ENCODE measurements around the gene OCA2. TPM values are rescaled to one million over a fixed set of nuclear protein-coding genes. Genes with fewer than 3 reads are reported as not detected.

OCA2 gene
- total and polyA plus RNA-seq, 2 of the 8 experiments (the other 6 are each of a cell fraction or from before 2014, with no cell fraction given), result 0.20 TPM

DNA sequence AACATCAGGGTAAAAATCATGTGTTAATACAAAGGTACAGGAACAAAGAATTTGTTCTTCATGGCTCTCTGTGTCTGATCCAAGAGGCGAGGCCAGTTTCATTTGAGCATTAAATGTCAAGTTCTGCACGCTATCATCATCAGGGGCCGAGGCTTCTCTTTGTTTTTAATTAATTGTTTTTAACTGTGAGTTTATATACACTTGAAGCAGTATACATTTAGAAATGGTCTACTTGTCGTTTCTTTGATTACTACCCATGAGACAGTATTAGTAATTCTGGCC, 21.2 kb upstream of the OCA2 start:
- H3K4me3 ChIP-seq (ENCODE audit: extremely low read depth in 1 of 4, insufficient read depth in 2 of 4, low read depth in 3 of 4, low read length in 4 of 4), result no peak overlapping the region
- H3K23ac ChIP-seq (ENCODE audit: insufficient read length), result no peak overlapping the region
- H3K4ac ChIP-seq (replicated peaks; ENCODE audit: insufficient read length, low read depth, low read length), result no peak overlapping the region
- no peak overlapping the region for H4K5ac ChIP-seq (ENCODE audit: insufficient read length, low read depth, low read length)
- FAIRE-seq, result no peak
- H3K27me3 ChIP-seq (replicated peaks in 1 of 4; ENCODE audit: control insufficient read depth in 3 of 4, extremely low read depth in 1 of 4, insufficient read depth in 3 of 4, low read length in 3 of 4), result no peaks in the 10 kb centered on the region
- peaks cover 2 to 9% of the 10 kb centered on the region in 2 experiments for H4K20me1 ChIP-seq (replicated peaks in 1 of 2; ENCODE audit: control insufficient read depth in 1 of 2, insufficient read depth in 2 of 2, low read length in 2 of 2)
- no peak overlapping the region for H2AK5ac ChIP-seq (ENCODE audit: low read depth, low read length)
- CTCF ChIA-PET (ENCODE audit: partially characterized antibody), result no interaction called here
- H3K79me2 ChIP-seq (ENCODE audit: control insufficient read depth in 1 of 2, insufficient read depth in 2 of 2, low read length in 2 of 2), result no peaks in the 10 kb centered on the region
- no peak overlapping the region for H3K56ac ChIP-seq (replicated peaks; ENCODE audit: insufficient read length, low read depth, low read length)
- no peaks in the 10 kb centered on the region for H3K23me2 ChIP-seq (ENCODE audit: low read depth, low read length)
- H3K27ac ChIP-seq (ENCODE audit: low read depth, low read length), result no peak overlapping the region
- no peak overlapping the region for H2BK5ac ChIP-seq (ENCODE audit: low read depth, low read length)
- no peak overlapping the region for H2BK12ac ChIP-seq (ENCODE audit: low read depth, low read length)
- H2BK20ac ChIP-seq (ENCODE audit: low read length), result no peak overlapping the region
- H3K36me3 ChIP-seq (ENCODE audit: control insufficient read depth in 2 of 4, insufficient read depth in 4 of 4, low read length in 3 of 4), result peaks cover 11 to 31% (median 25%) of the 10 kb centered on the region in 4 experiments; a peak in 7 of 8 replicates
- POLR2A ChIA-PET (ENCODE audit: partially characterized antibody), result no interaction called here
- H3K9ac ChIP-seq (replicated peaks in 1 of 4; ENCODE audit: extremely low read depth in 1 of 4, low read depth in 3 of 4, low read length in 3 of 4), result no peak overlapping the region
- no peaks in the 10 kb centered on the region for H3K79me1 ChIP-seq (ENCODE audit: low read depth, low read length)
- no peaks in the 10 kb centered on the region for H3K4me1 ChIP-seq (replicated peaks in 1 of 4; ENCODE audit: control insufficient read depth in 3 of 4, insufficient read depth in 4 of 4, low read length in 3 of 4)
- DNase-seq (ENCODE audit: low read depth in 1 of 2, low spot score in 2 of 2), result no peak
- H4K91ac ChIP-seq (replicated peaks; ENCODE audit: insufficient read length, low read length), result no peak overlapping the region
- no peak for TF ChIP-seq ZNF274 (IDR thresholded peaks at IDR 0.05; ENCODE audit: borderline replicate concordance, extremely low read depth, low read length)
- TF ChIP-seq, protein P1, sequence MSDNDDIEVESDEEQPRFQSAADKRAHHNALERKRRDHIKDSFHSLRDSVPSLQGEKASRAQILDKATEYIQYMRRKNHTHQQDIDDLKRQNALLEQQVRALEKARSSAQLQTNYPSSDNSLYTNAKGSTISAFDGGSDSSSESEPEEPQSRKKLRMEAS (IDR thresholded peaks at IDR 0.05), result no peak
- no peak for TF ChIP-seq RFX5 (IDR thresholded peaks at IDR 0.05; ENCODE audit: borderline replicate concordance, low read depth, low read length)
- no peak for TF ChIP-seq JUND (IDR thresholded peaks at IDR 0.05; ENCODE audit: low read length)
- no peak for TF ChIP-seq SP4 (IDR thresholded peaks at IDR 0.05; ENCODE audit: low read length)
- TF ChIP-seq KDM1A (IDR thresholded peaks at IDR 0.05; ENCODE audit: borderline replicate concordance, low read length), result no peak
- no peak for TF ChIP-seq CTCF (IDR thresholded peaks at IDR 0.05; ENCODE audit: control extremely low read depth in 1 of 3, insufficient read depth in 1 of 3, low read depth in 1 of 3, low read length in 3 of 3)
- no peak overlapping the region for H2BK120ac ChIP-seq (replicated peaks; ENCODE audit: low read depth, low read length)
- H2AFZ ChIP-seq (ENCODE audit: low read length), result no peak overlapping the region
- WGBS, 2 experiments (ENCODE audit: extremely low coverage in 1 of 2, insufficient coverage in 1 of 2, insufficient read length in 1 of 2, insufficient replicate concordance in 2 of 2, low coverage in 1 of 2, low lambda C conversion rate in 2 of 2, missing lambda C conversion rate in 1 of 2), result 86% methylated on average over 4 of the region's 4 CpGs; no CpG with 5 or more reads in 1 of the 2 experiments
- H3K14ac ChIP-seq (ENCODE audit: insufficient read length), result no peak overlapping the region
- no peaks in the 10 kb centered on the region for H3K9me3 ChIP-seq (ENCODE audit: insufficient read depth in 2 of 2, low read depth in 1 of 2, low read length in 1 of 2)
- no peak overlapping the region for H4K8ac ChIP-seq (ENCODE audit: extremely low read depth, insufficient read depth, low read length)
- no peak overlapping the region for H3K18ac ChIP-seq (ENCODE audit: extremely low read depth, low read length)
- H2BK15ac ChIP-seq (ENCODE audit: low read length), result no peak overlapping the region
- no peak overlapping the region for H3K4me2 ChIP-seq (ENCODE audit: insufficient read depth in 1 of 2, low read depth in 2 of 2, low read length in 2 of 2)

All from H1 (cell line).